GM12878 (cell line): ENCODE results near the gene PLPPR2. TPM values are rescaled to one million over a fixed set of nuclear protein-coding genes. Genes with fewer than 3 reads are reported as not detected.

ENCODE experiments used
- ATAC-seq: fragments of 200-7000 bp; cut with Tn5 transposase; 3 replicates; pipeline ENCODE4 v1.9.1; 2020; ENCODE audit warnings: mild to moderate bottlenecking, moderate library complexity
- BruUV-seq: library from RNA; stranded (reverse); fragments of 400-500 nt; replicated peaks from 2 replicates; lab custom pipeline; 2021; lab: Mats Ljungman, UMichigan
- CTCF ChIA-PET: fragments of 300-600 bp; sonication (Branson Sonifier 250); formaldehyde crosslinking; extraction: SDS; loops from one replicate; lab custom pipeline; 2021; ENCODE audit warnings: inconsistent platforms; lab: Yijun Ruan, JAX
- POLR2A ChIA-PET: fragments of 350-600 bp; formaldehyde crosslinking; extraction: SDS; loops from one replicate; lab custom pipeline; 2021; ENCODE audit warnings: inconsistent platforms; lab: Charles Lee
- RAD21 ChIA-PET: fragments of 300-600 bp; sonication (Branson Sonifier 250); formaldehyde crosslinking; loops from one replicate; lab custom pipeline; 2023; ENCODE audit warnings: antibody characterized with exemption; ENCODE audit not compliant: unreplicated experiment; lab: Charles Lee
- SMC1A ChIA-PET: fragments of 300-600 bp; sonication (Branson Sonifier 250); formaldehyde crosslinking; loops from one replicate; lab custom pipeline; 2023; ENCODE audit not compliant: unreplicated experiment, uncharacterized antibody; lab: Charles Lee
- DNase-seq: peaks from one replicate; pipeline ENCODE4 v3.0.0-alpha.2; 2011; ENCODE audit warnings: low read depth, low spot score
- FAIRE-seq: peaks from 3 replicates; lab custom pipeline; 2011; peaks lifted over from hg19 to GRCh38; lab: Jason Lieb, UNC
- H2AFZ ChIP-seq: 2 replicates; pipeline ENCODE4 v1.6.0; 2011; ENCODE audit warnings: low read depth, low read length, control low read depth; ENCODE audit not compliant: control insufficient read depth
- H3K27ac ChIP-seq: 2 replicates; pipeline ENCODE4 v1.5.1; 2011; ENCODE audit warnings: control low read depth; ENCODE audit not compliant: control insufficient read depth, insufficient read depth
- H3K27me3 ChIP-seq, 2 experiments: replicated peaks in 1 of 2; 2 replicates each; pipeline versions ENCODE4 v1.6.0 to v1.6.1; 2011; ENCODE audit warnings: low read length in 1 of 2; ENCODE audit not compliant: control insufficient read depth in 2 of 2, insufficient read depth in 2 of 2
- H3K36me3 ChIP-seq, 2 experiments: 2 replicates each; pipeline ENCODE4 v1.5.1; 2011; ENCODE audit warnings: low read length in 1 of 2; ENCODE audit not compliant: control insufficient read depth in 2 of 2, insufficient read depth in 2 of 2
- H3K4me1 ChIP-seq: 2 replicates; pipeline ENCODE4 v1.6.1; 2011; ENCODE audit warnings: mild to moderate bottlenecking, low read length, moderate library complexity, mixed read lengths; ENCODE audit not compliant: control insufficient read depth, insufficient read depth
- H3K4me2 ChIP-seq: 2 replicates; pipeline ENCODE4 v1.6.0; 2011; ENCODE audit warnings: control low read depth; ENCODE audit not compliant: control insufficient read depth, insufficient read depth
- H3K4me3 ChIP-seq: fragments of 200-600 bp; sonication (generic); 2 replicates; pipeline ENCODE4 v1.5.1; 2016
- H3K79me2 ChIP-seq: 2 replicates; pipeline ENCODE4 v1.6.0; 2011; ENCODE audit warnings: low read length; ENCODE audit not compliant: control insufficient read depth, insufficient read depth
- H3K9ac ChIP-seq: 2 replicates; pipeline ENCODE4 v1.8.0; 2011; ENCODE audit warnings: low read length, control low read depth, mixed read lengths; ENCODE audit not compliant: control insufficient read depth, insufficient read depth
- H3K9me3 ChIP-seq: replicated peaks from 3 replicates; pipeline ENCODE4 v1.5.1; 2011; ENCODE audit warnings: mild to moderate bottlenecking, low read length; ENCODE audit not compliant: control insufficient read depth, insufficient read depth
- H4K20me1 ChIP-seq: 2 replicates; pipeline ENCODE4 v1.6.0; 2011; ENCODE audit not compliant: control insufficient read depth, insufficient read depth
- ATF3 ChIP-seq: IDR thresholded peaks from 2 replicates; pipeline ENCODE4 v1.6.1; 2011; ENCODE audit warnings: low read depth, mild to moderate bottlenecking, low read length, moderate library complexity, borderline replicate concordance; ENCODE audit errors: extremely low read depth
- BRCA1 ChIP-seq: IDR thresholded peaks from 2 replicates; pipeline ENCODE4 v1.6.1; 2011; ENCODE audit warnings: low read depth, low read length, improper control_type of control experiment
- CBFB ChIP-seq: IDR thresholded peaks from 2 replicates; pipeline ENCODE4 v1.6.1; 2016; ENCODE audit warnings: antibody characterized with exemption, low read depth
- CEBPB ChIP-seq, 2 experiments: fragments of 150-350 bp in 1 of 2; IDR thresholded peaks; 2 replicates each; pipeline ENCODE4 v1.6.1; 2012 to 2014; ENCODE audit warnings: low read depth in 2 of 2, low read length in 2 of 2, borderline replicate concordance in 1 of 2, inconsistent platforms in 1 of 2
- FOXM1 ChIP-seq: IDR thresholded peaks from 2 replicates; pipeline ENCODE4 v1.6.1; 2012; ENCODE audit warnings: low read depth, mild to moderate bottlenecking, inconsistent platforms, low read length, moderate library complexity
- HDGF ChIP-seq: fragments of 450-650 bp; IDR thresholded peaks from 2 replicates; pipeline ENCODE4 v1.6.1; 2016; ENCODE audit warnings: antibody characterized with exemption
- MTA3 ChIP-seq: IDR thresholded peaks from 2 replicates; pipeline ENCODE4 v1.6.1; 2012; ENCODE audit warnings: low read length, inconsistent platforms, borderline replicate concordance
- NFYB ChIP-seq: IDR thresholded peaks from 2 replicates; pipeline ENCODE4 v1.6.1; 2011; ENCODE audit warnings: low read depth, mild to moderate bottlenecking, low read length, improper control_type of control experiment, moderate library complexity; ENCODE audit not compliant: insufficient read depth
- NKRF ChIP-seq: fragments of 450-650 bp; conservative IDR thresholded peaks from 2 replicates; pipeline ENCODE4 v1.6.1; 2017; ENCODE audit warnings: mild to moderate bottlenecking, moderate library complexity
- NRF1 ChIP-seq: conservative IDR thresholded peaks from 2 replicates; pipeline ENCODE4 v1.6.1; 2011; ENCODE audit warnings: mild to moderate bottlenecking, low read depth, low read length, improper control_type of control experiment
- PML ChIP-seq: IDR thresholded peaks from 2 replicates; pipeline ENCODE4 v1.6.1; 2012; ENCODE audit warnings: low read length, inconsistent platforms
- RAD51 ChIP-seq: fragments of 450-650 bp; IDR thresholded peaks from 2 replicates; pipeline ENCODE4 v1.6.1; 2016; ENCODE audit warnings: moderate library complexity, mild to moderate bottlenecking, inconsistent platforms
- RELB ChIP-seq: fragments of 450-650 bp; IDR thresholded peaks from 2 replicates; pipeline ENCODE4 v1.6.1; 2017; ENCODE audit warnings: low read depth, mild to moderate bottlenecking, moderate library complexity
- SMAD1 ChIP-seq: fragments of 450-650 bp; IDR thresholded peaks from 2 replicates; pipeline ENCODE4 v1.6.1; 2018; ENCODE audit warnings: mild to moderate bottlenecking, low read depth; ENCODE audit not compliant: partially characterized antibody
- SPI1 ChIP-seq: IDR thresholded peaks from 2 replicates; pipeline ENCODE4 v1.6.1; 2011; ENCODE audit warnings: low read depth, mild to moderate bottlenecking, low read length, moderate library complexity, borderline replicate concordance; ENCODE audit not compliant: insufficient read depth
- USF1 ChIP-seq: IDR thresholded peaks from 2 replicates; pipeline ENCODE4 v1.6.1; 2011; ENCODE audit warnings: borderline replicate concordance, low read depth, mild to moderate bottlenecking, moderate library complexity, mixed read lengths, low read length; ENCODE audit not compliant: insufficient read depth; ENCODE audit errors: extremely low read length
- USF2 ChIP-seq: IDR thresholded peaks from 2 replicates; pipeline ENCODE4 v1.6.1; 2011; ENCODE audit warnings: low read depth, low read length, improper control_type of control experiment, borderline replicate concordance
- ZNF217 ChIP-seq: fragments of 450-650 bp; IDR thresholded peaks from 2 replicates; pipeline ENCODE4 v1.6.1; 2017; ENCODE audit warnings: antibody characterized with exemption, mild to moderate bottlenecking
- in situ Hi-C: fragments of 300-500 bp; cut with MboI; formaldehyde crosslinking; loops from 9 replicates; pipeline ENCODE4 v1.14.3; 2018; ENCODE audit warnings: mixed read lengths
- intact Hi-C: fragments of 100-400 bp; cut with micrococcal nuclease; formaldehyde crosslinking; loops from one replicate; pipeline ENCODE4 v1.14.2; 2022; ENCODE audit not compliant: unreplicated experiment
- polyA plus RNA-seq, 11 experiments: library from polyadenylated mRNA; depleted of rRNA in 4 of 11; unstranded in 6 of 11; stranded (reverse) in 5 of 11; fragments of >200 nt; fragmentation: Nextera tagmentation in 4 of 11; fragmentation: Illumina TruSeq in 1 of 11; extraction: Ambion mirVana in 4 of 11; extraction: Trizol in 1 of 11; gene quantifications; 1 replicate in 1 of 11; 2 replicates in 10 of 11; pipeline versions ENCODE4 v1.2.1 to v1.2.3, GENCODE V29; 2011 to 2016; ENCODE audit warnings: inconsistent platforms in 2 of 11, missing spikeins in 2 of 11, low read depth in 1 of 11
- total RNA-seq, 4 experiments: library from RNA; depleted of rRNA in 3 of 4; stranded (reverse); fragments of >200 nt in 3 of 4; fragmentation: Illumina TruSeq in 1 of 4; extraction: Trizol in 1 of 4; gene quantifications; 2 replicates each; pipeline versions ENCODE4 v1.2.1 to v1.2.3, GENCODE V29; 2013 to 2021

Gene PLPPR2
- total and polyA plus RNA-seq, 10 of the 15 experiments (the other 5 are each of a cell fraction or from before 2014, with no cell fraction given): 0.09 to 2.8 (median 0.70) TPM

GRCh38 chr19:11377237-11377636, 22.0 kb downstream of the PLPPR2 start:
- ChIA-PET POLR2A (interaction anchor here (0.5 to 4.8 kb wide), 9 partner anchors 9 to 181 kb away, joined by 3 to 48 read pairs (median 3); partner anchors contain the start of genes CCDC159, ELOF1, ODAD3 and RAB3D), RAD21 (interaction anchor here (0.7 to 5.2 kb wide), 19 partner anchors 9 to 1346 kb away, joined by 3 to 36 read pairs (median 3); partner anchors contain the start of genes CCDC159, ECSIT, ELOF1 and TMEM205), SMC1A (interaction anchor here (0.6 to 6.1 kb wide), 13 partner anchors 9 to 211 kb away, joined by 3 to 40 read pairs (median 4); partner anchors contain the start of genes ANGPTL8, CCDC159, TMEM205 and TSPAN16), CTCF (interaction anchor here (0.5 to 5.6 kb wide), 26 partner anchors 13 to 956 kb away, joined by 3 to 62 read pairs (median 4); partner anchors contain the start of genes CCDC159, ODAD3, PRKCSH and RAB3D)
- H3K9ac ChIP-seq: no peak overlapping the region
- peak overlapping the region; percentile 82 for H2AFZ ChIP-seq
- in situ Hi-C loops: no loop called here
- no peak for ATAC-seq
- no peaks in the 10 kb centered on the region for H3K9me3 ChIP-seq
- H3K4me2 ChIP-seq: peak overlapping the region; percentile 97
- peaks cover 28% of the 10 kb centered on the region for H3K4me1 ChIP-seq
- intact Hi-C loops: no loop called here
- no peaks in the 10 kb centered on the region for H3K36me3 ChIP-seq
- peak overlapping the region; percentile 63 for H3K27ac ChIP-seq
- H3K4me3 ChIP-seq: no peak overlapping the region
- peaks cover 10% of the 10 kb centered on the region for H3K79me2 ChIP-seq
- no TSS peak for BruUV-seq
- H3K27me3 ChIP-seq: no peaks in the 10 kb centered on the region
- H4K20me1 ChIP-seq: no peaks in the 10 kb centered on the region
- no peak for DNase-seq
- FAIRE-seq: no peak
- TF ChIP-seq CEBPB (IDR thresholded peaks at IDR 0.05; ENCODE audit: borderline replicate concordance in 1 of 2, low read depth in 2 of 2, low read length in 2 of 2): no peak
- TF ChIP-seq RELB: peak; percentile 68; the same call in 1 of the 2 replicates
- peak; percentile 99 for TF ChIP-seq RAD51
- no peak for TF ChIP-seq NRF1
- no peak for TF ChIP-seq BRCA1
- TF ChIP-seq NKRF: 0 out of 2 replicates have a peak, but pooled peaks have one; percentile 35
- TF ChIP-seq CBFB: no peak
- no peak for TF ChIP-seq ZNF217
- no peak for TF ChIP-seq FOXM1
- peak; percentile 67 for TF ChIP-seq NFYB
- 0 out of 2 replicates have a peak, but pooled peaks have one; percentile 34 for TF ChIP-seq MTA3
- peak; percentile 93 for TF ChIP-seq USF2
- TF ChIP-seq ATF3: peak; percentile 80; the same call in 1 of the 2 replicates
- TF ChIP-seq SMAD1: no peak
- peak; percentile 56; the same call in 1 of the 2 replicates for TF ChIP-seq SPI1
- TF ChIP-seq USF1: peak; percentile 84
- no peak for TF ChIP-seq PML
- TF ChIP-seq HDGF: peak; percentile 84; the same call in 1 of the 2 replicates
